ENCODE measurements around the gene FMNL2. TPM values are rescaled to one million over a fixed set of nuclear protein-coding genes. Genes with fewer than 3 reads are reported as not detected.

The FMNL2 gene
- polyA plus RNA-seq, 4 donors = 7.0 to 23.3 (median 8.7) TPM

- H3K4me1 ChIP-seq (ENCODE audit: control insufficient read depth in 3 of 3, insufficient read depth in 2 of 3, low read depth in 1 of 3, low read length in 2 of 3) = peaks cover 0 to 18% (median 9%) of the 10 kb centered on the region in 3 donors
- FAIRE-seq = no peak
- peak overlapping the region in 2 of 3 donors; percentile 61 to 74 for H3K27ac ChIP-seq (ENCODE audit: low read depth in 1 of 3, low read length in 2 of 3)
- DNase-seq = peak; percentile 60 to 66
- H3K4me3 ChIP-seq (ENCODE audit: low read depth in 1 of 3, low read length in 3 of 3) = no peak overlapping the region
- H3K9me3 ChIP-seq (ENCODE audit: control insufficient read depth in 2 of 2, insufficient read depth in 1 of 2, low read depth in 1 of 2, low read length in 1 of 2) = peaks cover 0 to 4% of the 10 kb centered on the region in 2 donors
- H3K36me3 ChIP-seq (ENCODE audit: control insufficient read depth in 3 of 3, insufficient read depth in 2 of 3, low read depth in 1 of 3, low read length in 3 of 3) = no peaks in the 10 kb centered on the region
- no peaks in the 10 kb centered on the region for H3K27me3 ChIP-seq (ENCODE audit: control insufficient read depth in 3 of 3, insufficient read depth in 3 of 3, low read length in 3 of 3)
- 9 to 44% (median 19%) methylated on average over 3 of the region's 3 CpGs for WGBS, 3 donors
These were observed 162.6 kb downstream of the FMNL2 start for GRCh38 chr2:152497481-152498052.

DNA sequence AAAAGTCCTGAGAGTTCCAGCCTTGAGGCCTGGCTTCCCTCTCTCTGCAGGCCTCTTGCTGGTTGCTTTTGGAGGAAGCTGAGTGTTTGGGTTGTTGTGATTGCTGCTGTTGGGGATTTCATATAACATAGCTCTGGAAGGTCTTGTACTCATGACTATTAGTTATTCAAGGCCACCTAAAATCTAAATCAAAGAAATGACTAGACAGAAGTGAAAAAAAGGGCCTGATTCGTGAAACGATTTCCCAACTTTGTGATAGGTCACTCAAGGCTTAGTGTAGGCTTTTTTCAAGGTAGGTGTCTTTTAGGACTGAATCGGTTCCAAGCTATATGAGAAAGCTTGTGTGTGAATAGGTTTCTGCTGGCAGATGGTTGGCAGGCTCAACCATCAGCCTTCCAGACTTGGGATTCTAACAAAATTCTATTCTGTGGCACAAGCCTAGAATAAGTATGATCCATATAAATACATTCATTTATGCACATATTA lies 164.4 kb downstream of the FMNL2 start:
- H3K9me3 ChIP-seq (ENCODE audit: control insufficient read depth in 2 of 2, insufficient read depth in 1 of 2, low read depth in 1 of 2, low read length in 1 of 2) = peaks cover 0 to 8% of the 10 kb centered on the region in 2 donors
- peaks cover 0 to 18% (median 9%) of the 10 kb centered on the region in 3 donors for H3K4me1 ChIP-seq (ENCODE audit: control insufficient read depth in 3 of 3, insufficient read depth in 2 of 3, low read depth in 1 of 3, low read length in 2 of 3)
- no peaks in the 10 kb centered on the region for H3K27me3 ChIP-seq (ENCODE audit: control insufficient read depth in 3 of 3, insufficient read depth in 3 of 3, low read length in 3 of 3)
- 74 to 86% (median 76%) methylated on average over 3 of the region's 3 CpGs for WGBS, 3 donors
- no peak for FAIRE-seq
- H3K36me3 ChIP-seq (ENCODE audit: control insufficient read depth in 3 of 3, insufficient read depth in 2 of 3, low read depth in 1 of 3, low read length in 3 of 3) = no peaks in the 10 kb centered on the region
- H3K27ac ChIP-seq (ENCODE audit: low read depth in 1 of 3, low read length in 2 of 3) = peak overlapping the region in 2 of 3 donors; percentile 71 to 72
- DNase-seq = no peak
- H3K4me3 ChIP-seq (ENCODE audit: low read depth in 1 of 3, low read length in 3 of 3) = no peak overlapping the region

- peak; percentile 13 to 67 for DNase-seq
- Histone ChIP-seq H3K9me3 (ENCODE audit: control insufficient read depth in 2 of 2, insufficient read depth in 1 of 2, low read depth in 1 of 2, low read length in 1 of 2) (peaks cover 0 to 8% of the 10 kb centered on the region in 2 donors), H3K4me1 (ENCODE audit: control insufficient read depth in 3 of 3, insufficient read depth in 2 of 3, low read depth in 1 of 3, low read length in 2 of 3) (peaks cover 0 to 18% (median 9%) of the 10 kb centered on the region in 3 donors), H3K27ac (ENCODE audit: low read depth in 1 of 3, low read length in 2 of 3) (peak overlapping the region in 2 of 3 donors; percentile 71 to 75), H3K4me3 (ENCODE audit: low read depth in 1 of 3, low read length in 3 of 3) (no peak overlapping the region), H3K27me3 (ENCODE audit: control insufficient read depth in 3 of 3, insufficient read depth in 3 of 3, low read length in 3 of 3) (no peaks in the 10 kb centered on the region), H3K36me3 (ENCODE audit: control insufficient read depth in 3 of 3, insufficient read depth in 2 of 3, low read depth in 1 of 3, low read length in 3 of 3) (no peaks in the 10 kb centered on the region)
- 73 to 86% (median 81%) methylated on average over 14 of the region's 14 CpGs for WGBS, 3 donors
- FAIRE-seq = no peak
These were observed 165.1 kb downstream of the FMNL2 start for GRCh38 chr2:152499896-152500735.

GRCh38 chr2:152500772-152501171 lies 165.8 kb downstream of the FMNL2 start:
- H3K36me3 ChIP-seq (ENCODE audit: control insufficient read depth in 3 of 3, insufficient read depth in 2 of 3, low read depth in 1 of 3, low read length in 3 of 3) = no peaks in the 10 kb centered on the region
- H3K4me3 ChIP-seq (ENCODE audit: low read depth in 1 of 3, low read length in 3 of 3) = no peak overlapping the region
- peak overlapping the region in 2 of 3 donors; percentile 71 to 75 for H3K27ac ChIP-seq (ENCODE audit: low read depth in 1 of 3, low read length in 2 of 3)
- peaks cover 0 to 18% (median 9%) of the 10 kb centered on the region in 3 donors for H3K4me1 ChIP-seq (ENCODE audit: control insufficient read depth in 3 of 3, insufficient read depth in 2 of 3, low read depth in 1 of 3, low read length in 2 of 3)
- H3K9me3 ChIP-seq (ENCODE audit: control insufficient read depth in 2 of 2, insufficient read depth in 1 of 2, low read depth in 1 of 2, low read length in 1 of 2) = peaks cover 0 to 8% of the 10 kb centered on the region in 2 donors
- H3K27me3 ChIP-seq (ENCODE audit: control insufficient read depth in 3 of 3, insufficient read depth in 3 of 3, low read length in 3 of 3) = no peaks in the 10 kb centered on the region
- FAIRE-seq = no peak
- no peak for DNase-seq
- WGBS, 3 donors = 82 to 85% (median 82%) methylated on average over 8 of the region's 8 CpGs

DNA sequence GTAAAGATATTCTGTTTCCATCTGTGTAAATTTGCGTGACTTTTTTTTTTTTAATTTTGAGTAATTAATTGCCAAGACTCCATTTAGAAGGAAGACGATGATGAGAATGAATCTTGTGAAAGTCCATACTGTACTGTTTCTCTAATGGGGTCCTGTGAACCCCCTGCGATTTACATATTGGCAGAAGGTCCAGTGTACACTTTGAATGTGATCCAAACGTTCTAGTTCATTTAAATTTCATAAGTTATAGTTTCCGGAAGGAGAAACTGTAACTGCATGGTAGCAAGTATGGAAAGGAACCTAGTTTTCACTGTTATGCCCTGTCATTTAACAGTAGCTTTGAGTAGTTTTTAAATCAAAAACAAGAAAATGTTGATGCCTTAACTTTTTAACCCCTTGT lies 166.7 kb downstream of the FMNL2 start:
- H3K4me3 ChIP-seq (ENCODE audit: low read depth in 1 of 3, low read length in 3 of 3) = no peak overlapping the region
- no peak overlapping the region for H3K27ac ChIP-seq (ENCODE audit: low read depth in 1 of 3, low read length in 2 of 3)
- H3K9me3 ChIP-seq (ENCODE audit: control insufficient read depth in 2 of 2, insufficient read depth in 1 of 2, low read depth in 1 of 2, low read length in 1 of 2) = peaks cover 0 to 4% of the 10 kb centered on the region in 2 donors
- peaks cover 0 to 18% (median 9%) of the 10 kb centered on the region in 3 donors for H3K4me1 ChIP-seq (ENCODE audit: control insufficient read depth in 3 of 3, insufficient read depth in 2 of 3, low read depth in 1 of 3, low read length in 2 of 3)
- FAIRE-seq (no peak), DNase-seq (no peak)
- no peaks in the 10 kb centered on the region for H3K27me3 ChIP-seq (ENCODE audit: control insufficient read depth in 3 of 3, insufficient read depth in 3 of 3, low read length in 3 of 3)
- H3K36me3 ChIP-seq (ENCODE audit: control insufficient read depth in 3 of 3, insufficient read depth in 2 of 3, low read depth in 1 of 3, low read length in 3 of 3) = no peaks in the 10 kb centered on the region
- 81 to 92% (median 86%) methylated on average over 5 of the region's 5 CpGs for WGBS, 3 donors

DNA sequence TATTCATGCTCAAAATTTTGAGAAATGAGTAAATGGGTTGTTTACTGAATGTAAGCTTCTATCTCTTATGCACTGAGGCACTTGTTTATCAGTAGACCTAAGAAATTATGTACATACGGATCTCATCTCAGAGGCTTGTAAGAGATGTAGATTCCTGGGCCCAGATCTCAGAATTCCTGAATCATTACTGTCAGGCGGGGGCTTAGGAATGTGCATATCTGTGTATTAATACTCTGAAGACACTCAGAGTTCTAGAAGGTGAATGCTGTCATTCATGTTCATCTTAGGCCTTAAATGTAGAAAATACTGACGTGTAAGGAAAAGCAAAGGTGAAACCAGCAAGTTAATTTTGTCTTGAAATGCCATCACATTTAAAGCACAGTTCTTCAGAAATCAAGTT lies 169.6 kb downstream of the FMNL2 start:
- Histone ChIP-seq H3K9me3 (ENCODE audit: control insufficient read depth in 2 of 2, insufficient read depth in 1 of 2, low read depth in 1 of 2, low read length in 1 of 2) (peaks cover 0 to 4% of the 10 kb centered on the region in 2 donors), H3K27ac (ENCODE audit: low read depth in 1 of 3, low read length in 2 of 3) (no peak overlapping the region), H3K27me3 (ENCODE audit: control insufficient read depth in 3 of 3, insufficient read depth in 3 of 3, low read length in 3 of 3) (no peaks in the 10 kb centered on the region), H3K36me3 (ENCODE audit: control insufficient read depth in 3 of 3, insufficient read depth in 2 of 3, low read depth in 1 of 3, low read length in 3 of 3) (no peaks in the 10 kb centered on the region), H3K4me3 (ENCODE audit: low read depth in 1 of 3, low read length in 3 of 3) (no peak overlapping the region), H3K4me1 (ENCODE audit: control insufficient read depth in 3 of 3, insufficient read depth in 2 of 3, low read depth in 1 of 3, low read length in 2 of 3) (peaks cover 0 to 10% (median 4%) of the 10 kb centered on the region in 3 donors)
- no peak for DNase-seq
- no peak for FAIRE-seq
- WGBS, 3 donors = 78 to 91% (median 82%) methylated on average over 3 of the region's 3 CpGs

GRCh38 chr2:152505495-152505906 lies 170.5 kb downstream of the FMNL2 start:
- DNase-seq (no peak), FAIRE-seq (no peak)
- peaks cover 0 to 4% (median under 1%) of the 10 kb centered on the region in 3 donors for H3K4me1 ChIP-seq (ENCODE audit: control insufficient read depth in 3 of 3, insufficient read depth in 2 of 3, low read depth in 1 of 3, low read length in 2 of 3)
- no peaks in the 10 kb centered on the region for H3K27me3 ChIP-seq (ENCODE audit: control insufficient read depth in 3 of 3, insufficient read depth in 3 of 3, low read length in 3 of 3)
- peak overlapping the region in 1 of 3 donors; percentile 51 for H3K27ac ChIP-seq (ENCODE audit: low read depth in 1 of 3, low read length in 2 of 3)
- H3K4me3 ChIP-seq (ENCODE audit: low read depth in 1 of 3, low read length in 3 of 3) = no peak overlapping the region
- H3K36me3 ChIP-seq (ENCODE audit: control insufficient read depth in 3 of 3, insufficient read depth in 2 of 3, low read depth in 1 of 3, low read length in 3 of 3) = no peaks in the 10 kb centered on the region
- H3K9me3 ChIP-seq (ENCODE audit: control insufficient read depth in 2 of 2, insufficient read depth in 1 of 2, low read depth in 1 of 2, low read length in 1 of 2) = peaks cover 0 to 4% of the 10 kb centered on the region in 2 donors
- WGBS, 3 donors = 65 to 88% (median 78%) methylated on average over 9 of the region's 9 CpGs

DNA sequence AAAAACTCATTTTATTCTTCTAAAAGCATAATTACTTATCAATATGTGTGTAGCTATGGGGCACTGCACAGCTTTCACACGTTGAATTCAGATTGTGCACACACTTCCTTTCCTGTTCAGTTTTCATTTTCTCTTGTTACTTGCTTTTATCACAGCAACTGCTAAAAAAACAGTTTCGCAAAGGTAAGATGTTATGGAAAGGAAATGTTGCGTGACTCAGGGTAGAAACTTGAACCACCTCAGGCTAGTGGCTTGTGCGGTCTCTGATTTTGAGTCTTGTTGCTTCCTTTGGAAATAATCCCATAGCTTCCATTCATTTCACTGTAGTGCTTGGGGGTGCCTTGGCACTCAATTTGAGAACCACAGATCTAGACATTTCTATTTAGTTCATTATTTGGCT lies 171.9 kb downstream of the FMNL2 start:
- 80 to 83% (median 81%) methylated on average over 4 of the region's 4 CpGs for WGBS, 3 donors
- no peak for DNase-seq
- peaks cover 0 to 4% of the 10 kb centered on the region in 2 donors for H3K9me3 ChIP-seq (ENCODE audit: control insufficient read depth in 2 of 2, insufficient read depth in 1 of 2, low read depth in 1 of 2, low read length in 1 of 2)
- no peak overlapping the region for H3K4me3 ChIP-seq (ENCODE audit: low read depth in 1 of 3, low read length in 3 of 3)
- H3K27me3 ChIP-seq (ENCODE audit: control insufficient read depth in 3 of 3, insufficient read depth in 3 of 3, low read length in 3 of 3) = no peaks in the 10 kb centered on the region
- no peak for FAIRE-seq
- no peak overlapping the region for H3K27ac ChIP-seq (ENCODE audit: low read depth in 1 of 3, low read length in 2 of 3)
- no peaks in the 10 kb centered on the region for H3K36me3 ChIP-seq (ENCODE audit: control insufficient read depth in 3 of 3, insufficient read depth in 2 of 3, low read depth in 1 of 3, low read length in 3 of 3)
- peaks cover 0 to 4% (median 0%) of the 10 kb centered on the region in 3 donors for H3K4me1 ChIP-seq (ENCODE audit: control insufficient read depth in 3 of 3, insufficient read depth in 2 of 3, low read depth in 1 of 3, low read length in 2 of 3)
